Peyer's patch (tissue), 4 donors: ENCODE results near the gene RNLS.

ENCODE experiments used
- POLR2A ChIP-seq, 2 donors: fragments of 450-650 bp; IDR thresholded peaks; one replicate each; pipeline ENCODE4 v1.5.1; 2017; ENCODE audit warnings: antibody characterized with exemption in 2 of 2, mild to moderate bottlenecking in 2 of 2, moderate library complexity in 2 of 2
- TF ChIP-seq, protein P1 (sequence below), 6 experiments: fragments of 450-650 bp in 4 of 6; fragments of 200-600 bp in 2 of 6; sonication (generic) in 1 of 6; IDR thresholded peaks; one replicate each; pipeline ENCODE4 v1.5.1; 2017 to 2019; ENCODE audit warnings: antibody characterized with exemption in 6 of 6, mild to moderate bottlenecking in 3 of 6, moderate library complexity in 1 of 6

DNA sequence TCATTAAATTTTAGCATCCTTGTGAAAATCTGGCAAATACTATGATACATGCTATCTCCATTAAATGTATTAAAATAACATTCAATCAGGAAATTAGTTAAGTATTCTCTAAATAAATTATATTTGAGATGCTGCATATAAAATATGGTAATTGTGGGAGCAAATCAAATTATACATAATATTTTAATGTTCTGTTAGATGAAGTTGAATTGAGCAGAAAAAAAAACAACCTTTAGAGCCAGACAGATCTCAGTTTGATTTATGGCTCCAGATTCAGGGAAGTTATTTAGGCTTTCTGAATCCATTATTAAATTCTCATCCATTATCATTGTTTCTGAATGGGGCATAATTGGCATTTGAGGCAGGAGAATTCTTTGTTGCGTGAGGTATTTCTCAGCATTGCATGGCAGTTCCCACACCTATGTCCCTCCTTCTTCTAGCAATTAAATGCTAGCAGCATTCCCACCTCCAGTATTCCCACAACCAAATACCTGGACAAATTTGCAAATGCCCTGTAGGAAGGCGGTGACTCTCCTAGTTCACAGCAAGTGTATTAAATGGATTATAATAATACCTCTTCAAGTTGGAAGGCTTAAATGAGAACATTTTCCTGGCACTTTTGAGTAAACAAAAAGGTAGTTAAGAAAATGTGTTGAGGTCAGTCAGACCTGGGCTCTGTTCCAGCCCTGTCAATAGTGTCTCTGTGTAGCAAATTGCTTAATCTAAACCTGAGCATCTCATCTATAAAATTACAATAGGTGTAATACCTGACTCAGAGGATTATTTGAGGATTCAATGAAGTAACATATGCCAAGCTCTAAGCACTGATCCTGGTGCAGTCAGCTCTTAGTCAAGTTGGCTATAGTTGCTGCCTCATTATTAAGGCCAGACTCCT lies 108.9 kb downstream of the RNLS start:
- TF ChIP-seq POLR2A (IDR thresholded peaks at IDR 0.05): no peak
- TF ChIP-seq, protein P1, sequence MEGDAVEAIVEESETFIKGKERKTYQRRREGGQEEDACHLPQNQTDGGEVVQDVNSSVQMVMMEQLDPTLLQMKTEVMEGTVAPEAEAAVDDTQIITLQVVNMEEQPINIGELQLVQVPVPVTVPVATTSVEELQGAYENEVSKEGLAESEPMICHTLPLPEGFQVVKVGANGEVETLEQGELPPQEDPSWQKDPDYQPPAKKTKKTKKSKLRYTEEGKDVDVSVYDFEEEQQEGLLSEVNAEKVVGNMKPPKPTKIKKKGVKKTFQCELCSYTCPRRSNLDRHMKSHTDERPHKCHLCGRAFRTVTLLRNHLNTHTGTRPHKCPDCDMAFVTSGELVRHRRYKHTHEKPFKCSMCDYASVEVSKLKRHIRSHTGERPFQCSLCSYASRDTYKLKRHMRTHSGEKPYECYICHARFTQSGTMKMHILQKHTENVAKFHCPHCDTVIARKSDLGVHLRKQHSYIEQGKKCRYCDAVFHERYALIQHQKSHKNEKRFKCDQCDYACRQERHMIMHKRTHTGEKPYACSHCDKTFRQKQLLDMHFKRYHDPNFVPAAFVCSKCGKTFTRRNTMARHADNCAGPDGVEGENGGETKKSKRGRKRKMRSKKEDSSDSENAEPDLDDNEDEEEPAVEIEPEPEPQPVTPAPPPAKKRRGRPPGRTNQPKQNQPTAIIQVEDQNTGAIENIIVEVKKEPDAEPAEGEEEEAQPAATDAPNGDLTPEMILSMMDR (IDR thresholded peaks at IDR 0.05): no peak
